WTC11 (cell line): ENCODE data around the gene KCNH8. TPM values are rescaled to one million over a fixed set of nuclear protein-coding genes. Genes with fewer than 3 reads are reported as not detected.

Source experiments
- ATAC-seq: fragments of 200-7000 bp; cut with Tn5 transposase; 2 replicates; pipeline ENCODE4 v1.10.0; 2021; ENCODE audit warnings: mild to moderate bottlenecking, moderate library complexity
- CTCF ChIA-PET: fragments of 300-600 bp; sonication (Branson Sonifier 250); formaldehyde crosslinking; loops from one replicate; lab custom pipeline; 2021; ENCODE audit warnings: antibody characterized with exemption; lab: Charles Lee
- POLR2A ChIA-PET: fragments of 350-600 bp; sonication (Branson Sonifier 250); formaldehyde crosslinking; loops from one replicate; lab custom pipeline; 2021; ENCODE audit warnings: antibody characterized with exemption; lab: Charles Lee
- DNase-seq: peaks from one replicate; pipeline ENCODE4 v3.0.0; 2021; ENCODE audit warnings: low spot score
- H3K27ac Mint-ChIP-seq: 2 replicates; pipeline ENCODE4 v1.8.0; 2021; ENCODE audit warnings: mixed read lengths
- H3K27me3 Mint-ChIP-seq: 2 replicates; pipeline ENCODE4 v1.8.0; 2021; ENCODE audit warnings: low read depth, mild to moderate bottlenecking, moderate library complexity, mixed read lengths
- H3K36me3 Mint-ChIP-seq: 2 replicates; pipeline ENCODE4 v1.8.0; 2021; ENCODE audit warnings: mixed read lengths
- H3K4me1 Mint-ChIP-seq: 2 replicates; pipeline ENCODE4 v1.8.0; 2022; ENCODE audit warnings: mixed read lengths
- H3K4me3 Mint-ChIP-seq: 2 replicates; pipeline ENCODE4 v1.8.0; 2021; ENCODE audit warnings: mild to moderate bottlenecking, moderate library complexity, mixed read lengths
- H3K9me3 Mint-ChIP-seq: 2 replicates; pipeline ENCODE4 v1.8.0; 2021; ENCODE audit warnings: mixed read lengths
- CDX4 ChIP-seq: fragments of 250-450 bp; sonication (Bioruptor Pico); IDR thresholded peaks from 2 replicates; pipeline ENCODE4 v1.9.0; 2021; ENCODE audit warnings: moderate library complexity, mild to moderate bottlenecking, inconsistent platforms, borderline replicate concordance
- CREB1 ChIP-seq: sonication (generic); formaldehyde crosslinking; IDR thresholded peaks from 2 replicates; pipeline ENCODE4 v1.8.0; 2023; ENCODE audit warnings: mild to moderate bottlenecking, missing genetic modification reagents
- CTCF ChIP-seq: fragments of 200-600 bp; IDR thresholded peaks from 2 replicates; pipeline ENCODE4 v1.8.0; 2022; ENCODE audit warnings: antibody characterized with exemption
- ELF4 ChIP-seq: sonication (generic); formaldehyde crosslinking; IDR thresholded peaks from 2 replicates; pipeline ENCODE4 v1.8.1; 2022; ENCODE audit warnings: low read depth, mild to moderate bottlenecking, moderate library complexity, missing genetic modification reagents
- ESRRA ChIP-seq: sonication (generic); formaldehyde crosslinking; IDR thresholded peaks from 2 replicates; pipeline ENCODE4 v1.8.1; 2022; ENCODE audit warnings: mild to moderate bottlenecking, missing genetic modification reagents, borderline replicate concordance
- FOXJ3 ChIP-seq: sonication (generic); formaldehyde crosslinking; IDR thresholded peaks from 2 replicates; pipeline ENCODE4 v1.9.0; 2021; ENCODE audit warnings: missing genetic modification reagents, mild to moderate bottlenecking, borderline replicate concordance
- KAT7 ChIP-seq: sonication (generic); formaldehyde crosslinking; IDR thresholded peaks from 2 replicates; pipeline ENCODE4 v1.8.1; 2023; ENCODE audit warnings: missing genetic modification reagents, mild to moderate bottlenecking, borderline replicate concordance
- SMAD4 ChIP-seq: sonication (generic); formaldehyde crosslinking; IDR thresholded peaks from 2 replicates; pipeline ENCODE4 v1.8.0; 2022; ENCODE audit warnings: mild to moderate bottlenecking, missing genetic modification reagents
- TCF7 ChIP-seq: sonication (generic); formaldehyde crosslinking; IDR thresholded peaks from 2 replicates; pipeline ENCODE4 v1.8.0; 2022; ENCODE audit warnings: mild to moderate bottlenecking, low read depth, missing genetic modification reagents, moderate library complexity
- TP53 ChIP-seq: sonication (generic); formaldehyde crosslinking; IDR thresholded peaks from 2 replicates; pipeline ENCODE4 v1.8.1; 2023; ENCODE audit warnings: mild to moderate bottlenecking, missing genetic modification reagents
- USF2 ChIP-seq: sonication (generic); formaldehyde crosslinking; IDR thresholded peaks from 2 replicates; pipeline ENCODE4 v1.8.1; 2023; ENCODE audit warnings: mild to moderate bottlenecking, missing genetic modification reagents, moderate library complexity
- ZNF423 ChIP-seq: fragments of 250-450 bp; sonication (Bioruptor Pico); IDR thresholded peaks from 2 replicates; pipeline ENCODE4 v2.1.2; 2022; ENCODE audit warnings: mild to moderate bottlenecking, moderate library complexity
- ZNF671 ChIP-seq: fragments of 250-450 bp; sonication (Bioruptor Pico); IDR thresholded peaks from 2 replicates; pipeline ENCODE4 v1.8.0; 2021; ENCODE audit warnings: mild to moderate bottlenecking
- total RNA-seq: library from RNA; stranded (reverse); gene quantifications from 3 replicates; pipeline ENCODE4 v1.2.3, GENCODE V29; 2021
- TF ChIP-seq, protein P1 (sequence below): sonication (generic); formaldehyde crosslinking; conservative IDR thresholded peaks from 2 replicates; pipeline ENCODE4 v1.8.1; 2023; ENCODE audit warnings: mild to moderate bottlenecking, low read depth, missing genetic modification reagents, moderate library complexity
- TF ChIP-seq, protein P2 (sequence below): sonication (generic); formaldehyde crosslinking; IDR thresholded peaks from 2 replicates; pipeline ENCODE4 v1.8.1; 2022; ENCODE audit warnings: mild to moderate bottlenecking, moderate library complexity, missing genetic modification reagents
- TF ChIP-seq, protein P3 (sequence below): sonication (generic); formaldehyde crosslinking; IDR thresholded peaks from 2 replicates; pipeline ENCODE4 v1.8.1; 2023; ENCODE audit warnings: mild to moderate bottlenecking, moderate library complexity, missing genetic modification reagents

Gene KCNH8
- total RNA-seq, 1 experiment from 2014 or later, result 2.8 TPM

- CTCF ChIA-PET, result interaction anchor here (0.7 to 1.0 kb wide), 2 partner anchors 136 to 137 kb away, joined by 3 to 4 read pairs; no protein-coding TSS in a partner anchor
- H3K27me3 Mint-ChIP-seq, result no peaks in the 10 kb centered on the region
- H3K27ac Mint-ChIP-seq, result no peak overlapping the region
- no peak overlapping the region for H3K4me3 Mint-ChIP-seq
- ATAC-seq, result no peak
- POLR2A ChIA-PET, result no interaction called here
- TF ChIP-seq ESRRA, result no peak
- TF ChIP-seq CREB1, result no peak
- TF ChIP-seq CDX4 (CRISPR knock-in tag), result no peak
- TF ChIP-seq TCF7, result no peak
- TF ChIP-seq FOXJ3 (CRISPR knock-in tag), result no peak
- TF ChIP-seq TP53, result no peak
- TF ChIP-seq SMAD4, result no peak
- no peak for TF ChIP-seq ZNF423 (CRISPR knock-in tag)
- no peak for TF ChIP-seq ELF4 (CRISPR knock-in tag)
- TF ChIP-seq, protein P1, sequence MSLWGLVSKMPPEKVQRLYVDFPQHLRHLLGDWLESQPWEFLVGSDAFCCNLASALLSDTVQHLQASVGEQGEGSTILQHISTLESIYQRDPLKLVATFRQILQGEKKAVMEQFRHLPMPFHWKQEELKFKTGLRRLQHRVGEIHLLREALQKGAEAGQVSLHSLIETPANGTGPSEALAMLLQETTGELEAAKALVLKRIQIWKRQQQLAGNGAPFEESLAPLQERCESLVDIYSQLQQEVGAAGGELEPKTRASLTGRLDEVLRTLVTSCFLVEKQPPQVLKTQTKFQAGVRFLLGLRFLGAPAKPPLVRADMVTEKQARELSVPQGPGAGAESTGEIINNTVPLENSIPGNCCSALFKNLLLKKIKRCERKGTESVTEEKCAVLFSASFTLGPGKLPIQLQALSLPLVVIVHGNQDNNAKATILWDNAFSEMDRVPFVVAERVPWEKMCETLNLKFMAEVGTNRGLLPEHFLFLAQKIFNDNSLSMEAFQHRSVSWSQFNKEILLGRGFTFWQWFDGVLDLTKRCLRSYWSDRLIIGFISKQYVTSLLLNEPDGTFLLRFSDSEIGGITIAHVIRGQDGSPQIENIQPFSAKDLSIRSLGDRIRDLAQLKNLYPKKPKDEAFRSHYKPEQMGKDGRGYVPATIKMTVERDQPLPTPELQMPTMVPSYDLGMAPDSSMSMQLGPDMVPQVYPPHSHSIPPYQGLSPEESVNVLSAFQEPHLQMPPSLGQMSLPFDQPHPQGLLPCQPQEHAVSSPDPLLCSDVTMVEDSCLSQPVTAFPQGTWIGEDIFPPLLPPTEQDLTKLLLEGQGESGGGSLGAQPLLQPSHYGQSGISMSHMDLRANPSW (CRISPR knock-in tag), result no peak
- TF ChIP-seq, protein P2, sequence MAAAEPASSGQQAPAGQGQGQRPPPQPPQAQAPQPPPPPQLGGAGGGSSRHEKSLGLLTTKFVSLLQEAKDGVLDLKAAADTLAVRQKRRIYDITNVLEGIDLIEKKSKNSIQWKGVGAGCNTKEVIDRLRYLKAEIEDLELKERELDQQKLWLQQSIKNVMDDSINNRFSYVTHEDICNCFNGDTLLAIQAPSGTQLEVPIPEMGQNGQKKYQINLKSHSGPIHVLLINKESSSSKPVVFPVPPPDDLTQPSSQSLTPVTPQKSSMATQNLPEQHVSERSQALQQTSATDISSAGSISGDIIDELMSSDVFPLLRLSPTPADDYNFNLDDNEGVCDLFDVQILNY (CRISPR knock-in tag), result no peak
- no peak for TF ChIP-seq ZNF671 (CRISPR knock-in tag)
- TF ChIP-seq, protein P3, sequence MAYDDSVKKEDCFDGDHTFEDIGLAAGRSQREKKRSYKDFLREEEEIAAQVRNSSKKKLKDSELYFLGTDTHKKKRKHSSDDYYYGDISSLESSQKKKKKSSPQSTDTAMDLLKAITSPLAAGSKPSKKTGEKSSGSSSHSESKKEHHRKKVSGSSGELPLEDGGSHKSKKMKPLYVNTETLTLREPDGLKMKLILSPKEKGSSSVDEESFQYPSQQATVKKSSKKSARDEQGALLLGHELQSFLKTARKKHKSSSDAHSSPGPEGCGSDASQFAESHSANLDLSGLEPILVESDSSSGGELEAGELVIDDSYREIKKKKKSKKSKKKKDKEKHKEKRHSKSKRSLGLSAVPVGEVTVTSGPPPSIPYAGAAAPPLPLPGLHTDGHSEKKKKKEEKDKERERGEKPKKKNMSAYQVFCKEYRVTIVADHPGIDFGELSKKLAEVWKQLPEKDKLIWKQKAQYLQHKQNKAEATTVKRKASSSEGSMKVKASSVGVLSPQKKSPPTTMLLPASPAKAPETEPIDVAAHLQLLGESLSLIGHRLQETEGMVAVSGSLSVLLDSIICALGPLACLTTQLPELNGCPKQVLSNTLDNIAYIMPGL (CRISPR knock-in tag), result no peak
- no peak for TF ChIP-seq CTCF
- no peak for TF ChIP-seq USF2 (CRISPR knock-in tag)
- H3K36me3 Mint-ChIP-seq, result peaks cover 5% of the 10 kb centered on the region; the same call in 1 of the 2 replicates
- DNase-seq, result no peak
- peaks cover 12% of the 10 kb centered on the region for H3K4me1 Mint-ChIP-seq
- H3K9me3 Mint-ChIP-seq, result peaks cover 5% of the 10 kb centered on the region; the same call in 1 of the 2 replicates
These were observed 337.0 kb downstream of the KCNH8 start for GRCh38 chr3:19485267-19485666.

DNA sequence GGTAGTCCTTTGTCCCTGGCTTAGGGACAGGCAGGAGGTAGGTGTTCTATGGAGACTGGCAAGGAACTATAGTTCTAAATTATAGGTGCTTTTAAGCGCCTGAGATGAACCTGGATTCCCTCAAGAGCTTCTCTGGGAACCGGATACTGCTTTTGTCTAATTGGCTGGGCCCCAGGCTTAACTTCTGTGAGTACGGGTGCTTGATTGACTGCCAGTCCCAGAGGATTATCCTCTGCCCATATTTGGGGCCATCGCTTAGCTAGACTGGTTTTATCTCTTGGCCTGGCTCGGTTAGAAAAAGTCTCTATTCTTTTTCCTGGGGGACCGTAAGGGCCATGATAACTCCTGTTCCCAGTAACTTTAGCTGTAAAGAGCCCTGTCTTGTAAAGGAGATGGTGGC lies 339.1 kb downstream of the KCNH8 start:
- Mint-ChIP-seq H3K9me3 (no peaks in the 10 kb centered on the region), H3K27me3 (no peaks in the 10 kb centered on the region), H3K27ac (no peak overlapping the region), H3K4me3 (no peak overlapping the region), H3K4me1 (peaks cover 15% of the 10 kb centered on the region), H3K36me3 (no peaks in the 10 kb centered on the region)
- CTCF ChIA-PET, result interaction anchor here (0.5 kb wide), 1 partner anchor 774 kb away, joined by 3 read pairs; no protein-coding TSS in a partner anchor
- ATAC-seq (no peak), DNase-seq (no peak)
- POLR2A ChIA-PET, result no interaction called here
- no peak for TF ChIP-seq KAT7 (CRISPR knock-in tag)
